Measurements from ENCODE around the gene ZNF782. TPM values are rescaled to one million over a fixed set of nuclear protein-coding genes. Genes with fewer than 3 reads are reported as not detected.
"Not testable (repeated sequence)": the region's sequence is repeated elsewhere in the genome, so short reads cannot be mapped to it uniquely, and the experiment has no call there.

Gene ZNF782
- total RNA-seq, 1 donor from 2014 or later, result 10.0 TPM

DNA sequence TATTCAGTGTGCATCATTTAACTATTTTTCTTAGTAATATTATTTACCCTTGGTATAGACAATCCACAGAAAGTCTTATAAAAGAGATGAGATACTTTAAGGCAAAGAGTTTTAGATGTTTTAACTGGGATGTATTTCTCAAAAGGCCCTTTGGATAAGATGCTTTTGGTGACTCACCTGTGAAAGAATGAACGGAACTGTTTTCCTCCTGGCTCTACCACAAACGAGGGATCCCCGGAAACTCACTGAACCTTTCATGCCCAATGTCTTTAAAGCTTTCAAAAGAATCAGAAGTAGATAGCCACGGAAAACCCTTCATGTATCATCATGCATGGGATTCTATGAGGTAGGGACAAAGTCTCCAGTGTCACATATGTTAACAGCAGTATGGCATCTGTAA lies 1.6 kb downstream of the ZNF782 start:
- Mint-ChIP-seq H3K27ac (no peak overlapping the region), H3K4me3 (ENCODE audit: low read depth) (peak overlapping the region; percentile 99), H3K27me3 (no peaks in the 10 kb centered on the region), H3K4me1 (ENCODE audit: low read depth) (peaks cover 47% of the 10 kb centered on the region), H3K36me3 (ENCODE audit: insufficient read depth) (peaks cover 28% of the 10 kb centered on the region), H3K9me3 (ENCODE audit: low read depth) (peaks cover 28% of the 10 kb centered on the region)
- no peak for TF ChIP-seq CTCF (IDR thresholded peaks at IDR 0.05; ENCODE audit: unreplicated experiment)
- DNase-seq (ENCODE audit: low spot score, unreplicated experiment), result no peak

GRCh38 chr9:96844040-96844439 lies 10.3 kb downstream of the ZNF782 start:
- Mint-ChIP-seq H3K4me1 (ENCODE audit: low read depth) (no peaks in the 10 kb centered on the region), H3K9me3 (ENCODE audit: low read depth) (peaks cover 72% of the 10 kb centered on the region), H3K4me3 (ENCODE audit: low read depth) (no peak overlapping the region), H3K27me3 (no peaks in the 10 kb centered on the region), H3K36me3 (ENCODE audit: insufficient read depth) (peaks cover 89% of the 10 kb centered on the region), H3K27ac (no peak overlapping the region)
- no peak for TF ChIP-seq CTCF (IDR thresholded peaks at IDR 0.05; ENCODE audit: unreplicated experiment)
- no peak for DNase-seq (ENCODE audit: low spot score, unreplicated experiment)

- peak overlapping the region; percentile 42 for H3K27ac Mint-ChIP-seq
- H3K4me3 Mint-ChIP-seq (ENCODE audit: low read depth), result no peak overlapping the region
These were observed 35.8 kb downstream of the ZNF782 start for GRCh38 chr9:96818533-96818932.

DNA sequence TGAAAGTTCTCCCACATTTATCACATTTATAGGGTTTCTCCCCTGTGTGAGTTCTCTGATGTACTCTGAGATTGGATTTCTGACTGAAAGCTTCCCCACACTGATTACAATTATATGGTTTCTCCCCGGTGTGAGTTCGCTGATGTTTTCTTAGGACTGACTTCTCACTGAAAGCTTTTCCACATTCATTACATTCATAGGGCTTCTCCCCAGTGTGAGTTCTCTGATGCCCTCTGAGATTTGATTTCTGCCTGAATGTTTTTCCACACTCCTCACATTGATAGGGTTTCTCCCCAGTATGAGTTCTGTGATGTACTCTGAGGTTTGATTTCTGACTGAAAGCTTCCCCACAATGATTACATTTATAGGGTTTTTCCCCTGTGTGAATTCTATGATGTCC lies 36.3 kb downstream of the ZNF782 start:
- H3K27me3 Mint-ChIP-seq, result no peaks in the 10 kb centered on the region
- no peak overlapping the region for H3K4me3 Mint-ChIP-seq (ENCODE audit: low read depth)
- no peak for DNase-seq (ENCODE audit: low spot score, unreplicated experiment)
- no peak for TF ChIP-seq CTCF (IDR thresholded peaks at IDR 0.05; ENCODE audit: unreplicated experiment)
- H3K9me3 Mint-ChIP-seq (ENCODE audit: low read depth), result peaks cover 67% of the 10 kb centered on the region
- H3K4me1 Mint-ChIP-seq (ENCODE audit: low read depth), result no peaks in the 10 kb centered on the region
- peaks cover 79% of the 10 kb centered on the region for H3K36me3 Mint-ChIP-seq (ENCODE audit: insufficient read depth)
- no peak overlapping the region for H3K27ac Mint-ChIP-seq

More at GRCh38 chr9:96818533-96818932, 35.8 kb downstream of the ZNF782 start:
- Mint-ChIP-seq H3K27me3 (no peaks in the 10 kb centered on the region), H3K9me3 (ENCODE audit: low read depth) (peaks cover 66% of the 10 kb centered on the region), H3K4me1 (ENCODE audit: low read depth) (no peaks in the 10 kb centered on the region), H3K36me3 (ENCODE audit: insufficient read depth) (peaks cover 81% of the 10 kb centered on the region)
- no peak for TF ChIP-seq CTCF (IDR thresholded peaks at IDR 0.05; ENCODE audit: unreplicated experiment)
- DNase-seq (ENCODE audit: low spot score, unreplicated experiment), result no peak

GRCh38 chr9:96813607-96814006 lies 40.7 kb downstream of the ZNF782 start:
- Mint-ChIP-seq H3K27me3 (no peaks in the 10 kb centered on the region), H3K27ac (no peak overlapping the region), H3K9me3 (ENCODE audit: low read depth) (peaks cover 66% of the 10 kb centered on the region), H3K4me3 (ENCODE audit: low read depth) (no peak overlapping the region), H3K4me1 (ENCODE audit: low read depth) (no peaks in the 10 kb centered on the region), H3K36me3 (ENCODE audit: insufficient read depth) (peaks cover 60% of the 10 kb centered on the region)
- no peak for TF ChIP-seq CTCF (IDR thresholded peaks at IDR 0.05; ENCODE audit: unreplicated experiment)
- no peak for DNase-seq (ENCODE audit: low spot score, unreplicated experiment)

- H3K9me3 Mint-ChIP-seq (ENCODE audit: low read depth), result peaks cover 47% of the 10 kb centered on the region
- H3K4me1 Mint-ChIP-seq (ENCODE audit: low read depth), result not testable (repeated sequence)
These were observed 55.4 kb downstream of the ZNF782 start for GRCh38 chr9:96798959-96799358.

More at GRCh38 chr9:96798959-96799358, 55.4 kb downstream of the ZNF782 start:
- H3K4me3 Mint-ChIP-seq (ENCODE audit: low read depth); H3K27me3 Mint-ChIP-seq; H3K27ac Mint-ChIP-seq; DNase-seq (ENCODE audit: low spot score, unreplicated experiment): not testable (repeated sequence)
- H3K36me3 Mint-ChIP-seq (ENCODE audit: insufficient read depth), result peaks cover 67% of the 10 kb centered on the region

Measured in progenitor cell of endocrine pancreas (in vitro differentiated cells).